Peyer's patch (tissue), 4 donors: ENCODE results near the gene PATJ.

Experiments
- POLR2A ChIP-seq, 2 donors: fragments of 450-650 bp; IDR thresholded peaks; one replicate each; pipeline ENCODE4 v1.5.1; 2017; ENCODE audit warnings: antibody characterized with exemption in 2 of 2, mild to moderate bottlenecking in 2 of 2, moderate library complexity in 2 of 2
- TF ChIP-seq, protein P1 (sequence below), 6 experiments: fragments of 450-650 bp in 4 of 6; fragments of 200-600 bp in 2 of 6; sonication (generic) in 1 of 6; IDR thresholded peaks; one replicate each; pipeline ENCODE4 v1.5.1; 2017 to 2019; ENCODE audit warnings: antibody characterized with exemption in 6 of 6, mild to moderate bottlenecking in 3 of 6, moderate library complexity in 1 of 6

DNA sequence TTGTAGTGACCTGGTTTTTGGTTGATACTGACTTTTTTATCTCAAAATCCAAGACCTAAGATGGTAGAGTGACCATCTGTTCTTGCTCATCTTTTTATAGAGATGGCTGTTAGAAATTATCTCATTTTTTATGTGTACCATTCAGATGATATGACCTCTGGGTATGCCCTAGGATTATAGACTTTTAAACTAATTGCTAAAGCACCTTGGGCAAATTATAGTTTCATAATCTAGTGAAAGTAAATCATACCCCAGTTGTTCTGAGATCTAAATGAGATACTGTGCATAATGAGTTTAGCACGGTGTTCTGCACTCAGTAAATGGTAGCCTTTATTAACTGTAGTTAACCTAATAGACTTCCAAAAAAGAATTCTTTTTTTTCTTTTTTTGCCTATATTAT is 269.8 kb downstream of the PATJ start:
- TF ChIP-seq, protein P1, sequence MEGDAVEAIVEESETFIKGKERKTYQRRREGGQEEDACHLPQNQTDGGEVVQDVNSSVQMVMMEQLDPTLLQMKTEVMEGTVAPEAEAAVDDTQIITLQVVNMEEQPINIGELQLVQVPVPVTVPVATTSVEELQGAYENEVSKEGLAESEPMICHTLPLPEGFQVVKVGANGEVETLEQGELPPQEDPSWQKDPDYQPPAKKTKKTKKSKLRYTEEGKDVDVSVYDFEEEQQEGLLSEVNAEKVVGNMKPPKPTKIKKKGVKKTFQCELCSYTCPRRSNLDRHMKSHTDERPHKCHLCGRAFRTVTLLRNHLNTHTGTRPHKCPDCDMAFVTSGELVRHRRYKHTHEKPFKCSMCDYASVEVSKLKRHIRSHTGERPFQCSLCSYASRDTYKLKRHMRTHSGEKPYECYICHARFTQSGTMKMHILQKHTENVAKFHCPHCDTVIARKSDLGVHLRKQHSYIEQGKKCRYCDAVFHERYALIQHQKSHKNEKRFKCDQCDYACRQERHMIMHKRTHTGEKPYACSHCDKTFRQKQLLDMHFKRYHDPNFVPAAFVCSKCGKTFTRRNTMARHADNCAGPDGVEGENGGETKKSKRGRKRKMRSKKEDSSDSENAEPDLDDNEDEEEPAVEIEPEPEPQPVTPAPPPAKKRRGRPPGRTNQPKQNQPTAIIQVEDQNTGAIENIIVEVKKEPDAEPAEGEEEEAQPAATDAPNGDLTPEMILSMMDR (IDR thresholded peaks at IDR 0.05): no peak
- no peak for TF ChIP-seq POLR2A (IDR thresholded peaks at IDR 0.05)
